ENCODE measurements around the gene MMP24. TPM values are rescaled to one million over a fixed set of nuclear protein-coding genes. Genes with fewer than 3 reads are reported as not detected.
A peak's percentile ranks its signal among the peaks of the same experiment; 100 is the strongest.

The MMP24 gene
- total and polyA plus RNA-seq, 2 of the 13 experiments (the other 11 are each of a cell fraction or from before 2014, with no cell fraction given) = 0.29 to 0.35 TPM

DNA sequence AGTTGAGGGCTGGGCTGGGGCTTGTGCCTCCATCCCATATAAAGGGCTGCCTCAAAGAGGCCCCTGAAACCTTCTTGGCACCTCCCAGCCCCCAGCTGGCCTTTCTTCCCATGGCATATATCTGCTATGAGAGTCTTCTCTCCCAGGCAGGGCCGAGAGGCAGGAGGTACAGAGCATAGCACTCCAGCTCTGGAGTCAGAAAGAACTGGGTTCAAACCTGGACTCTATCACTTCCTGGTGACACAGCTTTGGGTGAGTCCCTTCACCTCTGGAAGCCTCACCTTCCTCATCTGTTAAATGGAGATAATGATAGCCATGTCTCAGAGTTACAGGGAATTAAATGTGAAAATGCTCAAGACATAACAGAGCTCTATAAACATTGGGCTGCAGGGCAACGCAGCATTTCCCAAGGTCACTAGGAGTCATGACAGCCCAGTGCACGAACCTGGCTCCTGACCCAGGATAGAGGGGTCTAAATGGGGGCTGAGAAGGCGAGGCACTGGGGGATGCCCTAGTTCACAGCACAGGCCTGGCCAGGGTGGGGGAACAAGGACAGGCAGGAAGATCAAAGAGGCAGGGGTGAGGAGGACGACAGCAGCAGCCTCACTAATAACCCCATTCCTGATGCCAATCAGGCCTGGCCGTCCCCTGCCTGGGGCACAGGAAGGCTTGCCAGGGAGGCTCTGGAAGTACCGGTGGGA, 63.8 kb downstream of the MMP24 start (continued):
- no peak for TF ChIP-seq ZNF143 (CRISPR knock-in tag; IDR thresholded peaks at IDR 0.05)
- no peak for TF ChIP-seq SMARCE1 (IDR thresholded peaks at IDR 0.05; ENCODE audit: borderline replicate concordance)
- TF ChIP-seq SMAD1 (CRISPR knock-in tag; IDR thresholded peaks at IDR 0.05; ENCODE audit: borderline replicate concordance, low read depth) = no peak
- TF ChIP-seq, protein P1, sequence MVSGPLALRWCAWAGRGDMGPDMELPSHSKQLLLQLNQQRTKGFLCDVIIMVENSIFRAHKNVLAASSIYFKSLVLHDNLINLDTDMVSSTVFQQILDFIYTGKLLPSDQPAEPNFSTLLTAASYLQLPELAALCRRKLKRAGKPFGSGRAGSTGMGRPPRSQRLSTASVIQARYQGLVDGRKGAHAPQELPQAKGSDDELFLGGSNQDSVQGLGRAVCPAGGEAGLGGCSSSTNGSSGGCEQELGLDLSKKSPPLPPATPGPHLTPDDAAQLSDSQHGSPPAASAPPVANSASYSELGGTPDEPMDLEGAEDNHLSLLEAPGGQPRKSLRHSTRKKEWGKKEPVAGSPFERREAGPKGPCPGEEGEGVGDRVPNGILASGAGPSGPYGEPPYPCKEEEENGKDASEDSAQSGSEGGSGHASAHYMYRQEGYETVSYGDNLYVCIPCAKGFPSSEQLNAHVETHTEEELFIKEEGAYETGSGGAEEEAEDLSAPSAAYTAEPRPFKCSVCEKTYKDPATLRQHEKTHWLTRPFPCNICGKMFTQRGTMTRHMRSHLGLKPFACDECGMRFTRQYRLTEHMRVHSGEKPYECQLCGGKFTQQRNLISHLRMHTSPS (CRISPR knock-in tag; IDR thresholded peaks at IDR 0.05; ENCODE audit: low read depth) = peak; percentile 35; the same call in 1 of the 2 replicates
- 0 out of 2 replicates have a peak, but pooled peaks have one; percentile 33 for TF ChIP-seq ZNF563 (CRISPR knock-in tag; IDR thresholded peaks at IDR 0.05)
- TF ChIP-seq ZNF570 (CRISPR knock-in tag; IDR thresholded peaks at IDR 0.05; ENCODE audit: borderline replicate concordance) = no peak
- TF ChIP-seq, protein P2, sequence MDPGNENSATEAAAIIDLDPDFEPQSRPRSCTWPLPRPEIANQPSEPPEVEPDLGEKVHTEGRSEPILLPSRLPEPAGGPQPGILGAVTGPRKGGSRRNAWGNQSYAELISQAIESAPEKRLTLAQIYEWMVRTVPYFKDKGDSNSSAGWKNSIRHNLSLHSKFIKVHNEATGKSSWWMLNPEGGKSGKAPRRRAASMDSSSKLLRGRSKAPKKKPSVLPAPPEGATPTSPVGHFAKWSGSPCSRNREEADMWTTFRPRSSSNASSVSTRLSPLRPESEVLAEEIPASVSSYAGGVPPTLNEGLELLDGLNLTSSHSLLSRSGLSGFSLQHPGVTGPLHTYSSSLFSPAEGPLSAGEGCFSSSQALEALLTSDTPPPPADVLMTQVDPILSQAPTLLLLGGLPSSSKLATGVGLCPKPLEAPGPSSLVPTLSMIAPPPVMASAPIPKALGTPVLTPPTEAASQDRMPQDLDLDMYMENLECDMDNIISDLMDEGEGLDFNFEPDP (CRISPR knock-in tag; conservative IDR thresholded peaks at IDR 0.05) = 0 out of 2 replicates have a peak, but pooled peaks have one; percentile 69
- TF ChIP-seq ZNF451 (CRISPR knock-in tag; IDR thresholded peaks at IDR 0.05) = no peak
- no peak for TF ChIP-seq CENPT (CRISPR knock-in tag; IDR thresholded peaks at IDR 0.05; ENCODE audit: low read depth)
- TF ChIP-seq SP1 (IDR thresholded peaks at IDR 0.05) = no peak
- no peak for TF ChIP-seq SP1 (CRISPR knock-in tag; IDR thresholded peaks at IDR 0.05)
- TF ChIP-seq, protein P3, sequence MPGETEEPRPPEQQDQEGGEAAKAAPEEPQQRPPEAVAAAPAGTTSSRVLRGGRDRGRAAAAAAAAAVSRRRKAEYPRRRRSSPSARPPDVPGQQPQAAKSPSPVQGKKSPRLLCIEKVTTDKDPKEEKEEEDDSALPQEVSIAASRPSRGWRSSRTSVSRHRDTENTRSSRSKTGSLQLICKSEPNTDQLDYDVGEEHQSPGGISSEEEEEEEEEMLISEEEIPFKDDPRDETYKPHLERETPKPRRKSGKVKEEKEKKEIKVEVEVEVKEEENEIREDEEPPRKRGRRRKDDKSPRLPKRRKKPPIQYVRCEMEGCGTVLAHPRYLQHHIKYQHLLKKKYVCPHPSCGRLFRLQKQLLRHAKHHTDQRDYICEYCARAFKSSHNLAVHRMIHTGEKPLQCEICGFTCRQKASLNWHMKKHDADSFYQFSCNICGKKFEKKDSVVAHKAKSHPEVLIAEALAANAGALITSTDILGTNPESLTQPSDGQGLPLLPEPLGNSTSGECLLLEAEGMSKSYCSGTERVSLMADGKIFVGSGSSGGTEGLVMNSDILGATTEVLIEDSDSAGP (CRISPR knock-in tag; IDR thresholded peaks at IDR 0.05; ENCODE audit: borderline replicate concordance) = peak; percentile 7; the same call in 1 of the 2 replicates
- no peak for TF ChIP-seq MEIS2 (CRISPR knock-in tag; IDR thresholded peaks at IDR 0.05)
- no peak for TF ChIP-seq ZNF30 (CRISPR knock-in tag; IDR thresholded peaks at IDR 0.05)
- TF ChIP-seq SOX6 (IDR thresholded peaks at IDR 0.05) = no peak
- TF ChIP-seq SOX6 (CRISPR knock-in tag; IDR thresholded peaks at IDR 0.05) = no peak
- TF ChIP-seq, protein P4, sequence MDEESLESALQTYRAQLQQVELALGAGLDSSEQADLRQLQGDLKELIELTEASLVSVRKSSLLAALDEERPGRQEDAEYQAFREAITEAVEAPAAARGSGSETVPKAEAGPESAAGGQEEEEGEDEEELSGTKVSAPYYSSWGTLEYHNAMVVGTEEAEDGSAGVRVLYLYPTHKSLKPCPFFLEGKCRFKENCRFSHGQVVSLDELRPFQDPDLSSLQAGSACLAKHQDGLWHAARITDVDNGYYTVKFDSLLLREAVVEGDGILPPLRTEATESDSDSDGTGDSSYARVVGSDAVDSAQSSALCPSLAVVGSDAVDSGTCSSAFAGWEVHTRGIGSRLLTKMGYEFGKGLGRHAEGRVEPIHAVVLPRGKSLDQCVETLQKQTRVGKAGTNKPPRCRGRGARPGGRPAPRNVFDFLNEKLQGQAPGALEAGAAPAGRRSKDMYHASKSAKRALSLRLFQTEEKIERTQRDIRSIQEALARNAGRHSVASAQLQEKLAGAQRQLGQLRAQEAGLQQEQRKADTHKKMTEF (CRISPR knock-in tag; IDR thresholded peaks at IDR 0.05) = no peak
- TF ChIP-seq ZNF780A (CRISPR knock-in tag; IDR thresholded peaks at IDR 0.05) = no peak
- no peak for TF ChIP-seq ZNF232 (CRISPR knock-in tag; IDR thresholded peaks at IDR 0.05; ENCODE audit: borderline replicate concordance)
- no peak for TF ChIP-seq IKZF4 (CRISPR knock-in tag; IDR thresholded peaks at IDR 0.05; ENCODE audit: borderline replicate concordance, low read depth, not compliant biosample characterization)
- no peak for TF ChIP-seq ARHGAP35 (CRISPR knock-in tag; IDR thresholded peaks at IDR 0.05; ENCODE audit: borderline replicate concordance)
- no peak for TF ChIP-seq ZNF496 (CRISPR knock-in tag; IDR thresholded peaks at IDR 0.05; ENCODE audit: insufficient replicate concordance)
- TF ChIP-seq PITX1 (CRISPR knock-in tag; IDR thresholded peaks at IDR 0.05) = peak; percentile 54; the same call in 1 of the 2 replicates
- TF ChIP-seq FOSL1 (CRISPR knock-in tag; IDR thresholded peaks at IDR 0.05; ENCODE audit: borderline replicate concordance) = no peak
- TF ChIP-seq ZNF337 (CRISPR knock-in tag; IDR thresholded peaks at IDR 0.05; ENCODE audit: borderline replicate concordance, low read depth) = no peak

Measured in HepG2 (cell line).